ENCODE measurements around the gene OXLD1.
"Not testable (repeated sequence)": the region's sequence is repeated elsewhere in the genome, so short reads cannot be mapped to it uniquely, and the experiment has no call there.

The OXLD1 gene

GRCh38 chr17:81682565-81683207 is 16.3 kb upstream of the OXLD1 start:
- DNase-seq = peak; percentile 4 to 7

- no peak for DNase-seq
Measured at GRCh38 chr17:81681672-81682071, 15.3 kb upstream of the OXLD1 start.

DNA sequence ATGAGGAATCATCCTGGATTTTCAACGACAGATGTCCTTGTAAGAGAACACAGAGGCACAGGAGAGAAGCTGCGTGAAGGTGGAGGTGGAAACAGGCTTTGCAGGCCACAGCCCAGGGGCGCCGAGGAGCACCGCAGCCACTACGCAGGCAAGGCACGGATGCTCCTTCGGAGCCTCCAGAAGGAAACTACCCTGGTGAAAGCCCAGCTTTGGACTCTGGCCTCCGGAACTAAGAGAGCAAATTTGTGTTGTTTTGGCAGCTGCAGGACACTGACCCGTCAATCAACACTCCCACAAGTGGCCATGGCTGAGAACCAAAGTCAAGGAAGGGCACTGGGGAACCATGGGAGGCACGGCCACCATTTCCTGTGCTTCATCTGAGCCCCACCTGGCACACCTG is 13.7 kb upstream of the OXLD1 start:
- no peak for DNase-seq

- no peak for DNase-seq
Measured at GRCh38 chr17:81676906-81677305, 10.5 kb upstream of the OXLD1 start.

DNA sequence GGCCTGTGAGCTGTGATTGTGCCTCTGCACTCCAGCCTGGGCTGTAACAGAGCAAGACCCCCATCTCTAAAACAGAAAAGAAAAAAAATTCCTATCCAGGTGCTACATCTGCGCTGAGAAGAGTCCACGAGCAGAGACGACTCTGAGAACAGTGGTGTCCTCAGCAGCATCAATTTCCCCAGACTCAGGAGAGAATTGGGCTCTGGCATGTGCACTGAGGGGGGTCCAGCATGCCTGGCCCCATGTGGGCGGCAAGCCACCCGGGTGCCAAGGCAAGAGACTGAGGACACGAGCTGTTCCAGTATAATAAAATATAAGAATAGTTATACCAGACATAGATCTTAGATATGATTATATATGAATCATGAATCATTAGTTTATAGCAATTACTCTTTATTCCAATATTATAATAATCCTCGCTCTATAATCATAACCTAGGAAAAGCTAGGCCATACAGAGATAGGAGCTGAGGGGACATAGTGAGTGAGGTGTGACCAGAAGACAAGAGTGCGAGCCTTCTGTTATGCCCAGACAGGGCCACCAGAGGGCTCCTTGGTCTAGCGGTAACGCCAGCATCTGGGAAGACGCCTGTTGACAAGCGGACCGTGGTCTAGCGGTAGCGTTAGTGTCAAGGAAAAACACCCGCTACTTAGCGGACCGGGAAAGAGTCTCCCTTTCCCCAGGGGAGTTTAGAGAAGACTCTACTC is 9.3 kb upstream of the OXLD1 start:
- DNase-seq = not testable (repeated sequence)

- no peak for DNase-seq
Measured at GRCh38 chr17:81673561-81674258, 7.3 kb upstream of the OXLD1 start.

- DNase-seq = no peak
Measured at GRCh38 chr17:81672954-81673353, 6.5 kb upstream of the OXLD1 start.

DNA sequence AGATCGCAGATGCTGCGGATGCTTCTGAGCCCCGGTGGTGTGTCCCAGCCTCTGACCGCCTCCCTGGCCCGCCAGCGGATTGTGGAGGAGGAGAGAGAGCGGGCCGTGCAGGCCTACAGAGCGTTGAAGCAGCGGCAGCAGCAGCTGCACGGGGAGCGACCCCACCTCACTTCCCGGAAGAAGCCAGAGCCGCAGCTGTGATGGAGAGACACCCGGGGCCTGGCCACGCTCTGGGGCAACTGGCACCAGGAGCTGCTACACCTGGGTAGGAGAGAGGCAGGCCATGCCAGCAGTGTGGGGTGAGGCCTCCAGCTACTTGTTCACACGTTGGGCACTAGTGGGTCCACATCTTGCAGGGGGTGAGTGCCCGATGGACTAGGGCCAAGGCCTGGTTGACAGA is 6.1 kb upstream of the OXLD1 start:
- no peak for DNase-seq

DNA sequence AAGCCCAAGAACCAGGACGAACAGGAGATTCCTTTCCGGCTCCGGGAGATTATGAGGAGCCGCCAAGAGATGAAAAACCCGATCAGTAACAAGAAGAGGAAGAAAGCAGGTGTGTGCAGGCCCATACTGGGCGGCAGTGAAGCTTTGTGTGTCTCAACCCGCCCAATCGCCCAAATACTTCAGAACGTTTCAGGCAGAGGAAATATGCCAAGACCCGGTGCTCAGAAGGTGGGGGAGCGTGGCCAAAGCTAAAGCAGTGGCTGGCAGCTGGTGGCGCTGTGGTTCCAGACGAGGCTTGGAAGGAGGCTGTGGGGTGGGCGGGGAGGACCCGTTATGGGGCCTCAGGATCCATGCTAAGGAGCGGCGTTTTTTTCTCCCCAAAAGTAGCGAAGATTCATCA is 1.3 kb upstream of the OXLD1 start:
- no peak for DNase-seq

DNA sequence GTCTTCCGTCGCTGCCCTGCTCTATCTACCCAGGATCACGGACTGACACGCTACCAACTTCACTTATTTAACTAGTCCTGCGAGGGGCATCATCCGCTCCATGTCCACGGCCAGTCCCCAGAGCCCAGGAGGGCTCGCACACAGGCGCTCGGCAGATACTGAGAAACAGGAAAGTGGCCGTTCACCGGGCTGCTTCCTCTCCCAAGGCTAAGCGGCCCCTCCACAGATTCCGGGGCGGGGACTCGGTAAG is 388 bp downstream of the OXLD1 start:
- DNase-seq = no peak

GRCh38 chr17:81665205-81666091 is 957 bp downstream of the OXLD1 start:
- DNase-seq = peak in 1 of 2 donors; percentile 26

GRCh38 chr17:81664051-81664470 is 2.3 kb downstream of the OXLD1 start:
- DNase-seq = no peak

DNA sequence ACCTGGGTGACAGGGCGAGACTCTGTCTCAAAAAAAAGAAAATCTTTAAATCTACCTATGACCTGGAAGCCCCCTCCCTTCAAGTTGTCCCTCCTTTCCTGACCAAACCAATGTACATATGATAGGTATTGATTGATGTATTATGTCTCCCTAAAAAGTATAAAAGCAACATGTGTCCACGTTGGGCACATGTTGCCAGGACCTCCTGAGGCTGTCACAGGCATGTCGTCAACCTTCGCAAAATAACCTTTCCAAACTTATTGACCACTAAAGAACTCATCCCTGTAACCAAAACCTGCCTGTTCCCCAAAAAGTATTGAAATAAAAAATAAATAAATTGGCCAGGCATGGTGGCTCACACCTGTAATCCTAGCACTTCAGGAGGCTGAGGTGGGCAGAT is 4.4 kb downstream of the OXLD1 start:
- DNase-seq = no peak

GRCh38 chr17:81660441-81660840 is 6.0 kb downstream of the OXLD1 start:
- DNase-seq = no peak

DNA sequence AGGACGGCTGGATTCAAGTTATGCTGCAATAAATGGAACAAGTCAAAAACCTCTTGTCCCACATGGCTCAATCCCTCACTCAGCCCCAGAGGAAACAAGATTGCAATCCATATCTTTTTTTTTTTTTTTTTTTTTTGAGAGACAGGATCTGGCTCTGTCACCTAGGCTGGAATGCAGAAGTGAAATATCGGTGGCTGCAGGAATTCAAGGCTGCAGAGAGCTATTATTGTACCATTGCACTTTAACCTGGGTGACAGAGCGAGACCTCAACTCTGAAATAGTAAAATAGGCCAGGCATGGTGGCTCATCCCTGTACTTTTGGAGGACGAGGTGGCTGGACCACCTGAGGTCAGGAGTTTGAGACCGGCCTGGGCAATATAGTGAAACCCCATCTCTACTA is 7.4 kb downstream of the OXLD1 start:
- DNase-seq = no peak

DNA sequence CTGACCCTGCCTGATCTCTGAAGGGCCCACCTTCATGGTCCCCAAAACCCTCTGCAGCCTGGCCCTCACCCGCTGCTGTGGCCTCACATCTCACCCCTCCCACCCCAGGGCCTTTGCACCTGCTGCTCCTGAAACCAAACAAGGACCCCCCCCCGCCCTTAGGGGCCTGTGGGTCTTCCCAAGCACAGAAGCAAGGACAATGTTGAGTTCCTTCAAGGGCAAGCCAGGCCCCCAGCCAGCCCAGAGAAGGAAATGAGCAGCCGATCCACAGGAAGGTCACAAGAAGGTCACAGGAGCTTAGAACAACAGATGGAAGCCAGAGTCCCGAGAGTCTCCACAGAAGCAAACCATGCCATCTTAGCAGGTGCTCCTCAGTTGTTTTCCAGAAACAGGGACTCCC is 9.6 kb downstream of the OXLD1 start:
- DNase-seq = no peak

- DNase-seq = no peak
Measured at GRCh38 chr17:81656118-81656743, 10.2 kb downstream of the OXLD1 start, which contains the start of gene PDE6G. Gene PDE6G, minus strand, starts transcription at chr17:81656542. Its CDS starts 3,237 bp downstream, at chr17:81653305.

DNA sequence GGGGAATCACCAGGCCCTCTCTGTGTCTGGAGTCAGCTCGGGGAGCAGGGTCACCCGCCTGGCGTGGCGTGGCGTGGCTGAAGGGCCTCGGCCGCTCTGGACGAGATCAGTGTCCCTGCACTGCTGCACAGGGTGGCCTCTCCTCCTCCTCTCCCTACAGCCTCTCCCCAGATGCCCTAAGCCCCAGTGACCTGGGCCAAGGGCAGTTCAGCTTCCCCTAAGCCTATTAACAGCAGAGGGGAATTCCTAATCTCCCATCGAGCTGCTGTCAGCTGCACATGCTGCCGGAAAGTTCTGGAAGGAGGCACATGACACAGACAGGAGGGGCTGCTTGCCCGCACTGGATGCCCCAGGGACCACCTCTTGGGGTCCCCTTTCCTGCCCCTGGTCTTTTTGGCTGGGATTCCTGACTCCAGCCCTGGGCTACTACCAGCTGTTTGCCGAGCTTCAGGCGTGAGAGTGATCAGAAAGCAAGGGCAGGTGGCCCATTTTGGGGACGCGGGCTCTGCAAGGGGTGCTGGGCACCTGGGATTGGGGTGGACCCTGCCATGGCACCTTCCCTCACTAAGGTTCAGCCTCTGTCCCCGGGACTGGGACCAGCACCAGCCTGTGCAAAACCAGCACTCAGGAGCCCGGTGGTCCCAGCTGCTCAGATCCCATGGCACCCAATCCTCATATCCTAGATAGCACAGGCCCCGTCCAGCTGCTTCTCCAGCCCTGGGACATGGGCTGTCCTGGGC is 10.9 kb downstream of the OXLD1 start:
- DNase-seq = peak; percentile 35 to 72

DNA sequence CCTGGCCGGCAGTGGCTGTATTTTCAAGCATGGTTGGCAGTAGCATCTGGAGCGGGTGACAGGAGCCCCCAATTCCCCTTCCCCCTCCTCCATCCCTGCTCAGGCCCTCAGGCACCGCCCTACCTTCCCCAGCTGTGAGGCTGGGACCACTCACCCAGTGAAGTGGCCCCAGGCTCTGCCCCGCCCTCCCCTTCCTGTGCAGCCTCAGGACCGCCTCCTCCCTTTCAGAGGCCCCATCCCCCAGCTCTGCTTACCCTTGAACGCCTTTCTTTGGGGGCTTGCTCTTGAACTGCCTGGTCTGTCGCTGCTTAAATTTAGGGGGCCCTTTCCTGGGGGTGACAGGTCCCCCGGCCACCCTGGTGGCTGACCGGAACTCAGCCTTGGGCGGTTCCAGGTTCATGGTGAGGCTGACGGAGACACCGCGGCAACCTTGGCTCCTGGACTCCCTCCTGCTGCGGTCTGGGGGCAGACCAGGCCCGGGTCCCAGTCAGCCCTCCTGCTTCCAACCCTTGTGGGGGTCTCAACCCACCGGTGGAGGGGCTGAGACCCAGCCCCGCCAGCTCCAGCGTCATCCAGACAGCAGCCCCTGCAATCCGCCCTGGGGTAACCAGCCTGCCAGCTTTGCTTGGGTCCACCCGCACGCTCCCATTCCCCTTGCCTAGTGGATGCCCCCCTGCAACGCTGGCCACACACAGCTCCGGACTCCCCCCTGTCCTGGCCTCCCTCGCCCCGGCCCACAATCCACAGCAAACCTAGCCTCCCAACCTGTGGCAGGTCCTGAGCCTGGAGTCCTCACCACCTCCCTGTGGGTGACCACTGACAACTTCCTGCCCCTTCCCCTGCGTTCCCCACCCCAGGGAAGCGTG is 13.3 kb downstream of the OXLD1 start:
- DNase-seq = no peak

GRCh38 chr17:81651692-81652091 is 14.7 kb downstream of the OXLD1 start:
- no peak for DNase-seq

DNA sequence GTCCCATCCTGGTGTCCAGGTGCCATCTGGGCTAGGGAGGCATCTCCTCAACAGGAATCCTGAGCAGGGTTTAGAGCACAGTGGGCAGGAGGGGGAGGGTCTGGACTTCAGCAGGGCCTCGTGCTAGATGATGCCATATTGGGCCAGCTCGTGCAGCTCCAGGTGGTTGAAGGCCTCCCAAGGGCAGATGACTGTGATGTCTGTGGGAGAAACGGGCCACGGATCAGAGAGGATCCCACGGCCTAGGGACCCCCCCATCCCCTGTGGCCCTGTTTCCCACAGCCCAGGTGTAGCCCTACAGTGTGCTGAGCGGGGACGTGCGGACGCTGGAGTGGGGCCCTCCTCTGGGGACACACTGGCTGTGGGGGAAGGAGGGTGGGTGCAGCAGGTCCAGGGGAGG is 15.5 kb downstream of the OXLD1 start:
- DNase-seq = no peak

All from inflammatory macrophage treated with lipopolysaccharide for 1 hour (primary cell).